Measurements from ENCODE around the gene COPS7A.
A peak's percentile ranks its signal among the peaks of the same experiment; 100 is the strongest.

Gene COPS7A, protein sequence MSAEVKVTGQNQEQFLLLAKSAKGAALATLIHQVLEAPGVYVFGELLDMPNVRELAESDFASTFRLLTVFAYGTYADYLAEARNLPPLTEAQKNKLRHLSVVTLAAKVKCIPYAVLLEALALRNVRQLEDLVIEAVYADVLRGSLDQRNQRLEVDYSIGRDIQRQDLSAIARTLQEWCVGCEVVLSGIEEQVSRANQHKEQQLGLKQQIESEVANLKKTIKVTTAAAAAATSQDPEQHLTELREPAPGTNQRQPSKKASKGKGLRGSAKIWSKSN

DNA sequence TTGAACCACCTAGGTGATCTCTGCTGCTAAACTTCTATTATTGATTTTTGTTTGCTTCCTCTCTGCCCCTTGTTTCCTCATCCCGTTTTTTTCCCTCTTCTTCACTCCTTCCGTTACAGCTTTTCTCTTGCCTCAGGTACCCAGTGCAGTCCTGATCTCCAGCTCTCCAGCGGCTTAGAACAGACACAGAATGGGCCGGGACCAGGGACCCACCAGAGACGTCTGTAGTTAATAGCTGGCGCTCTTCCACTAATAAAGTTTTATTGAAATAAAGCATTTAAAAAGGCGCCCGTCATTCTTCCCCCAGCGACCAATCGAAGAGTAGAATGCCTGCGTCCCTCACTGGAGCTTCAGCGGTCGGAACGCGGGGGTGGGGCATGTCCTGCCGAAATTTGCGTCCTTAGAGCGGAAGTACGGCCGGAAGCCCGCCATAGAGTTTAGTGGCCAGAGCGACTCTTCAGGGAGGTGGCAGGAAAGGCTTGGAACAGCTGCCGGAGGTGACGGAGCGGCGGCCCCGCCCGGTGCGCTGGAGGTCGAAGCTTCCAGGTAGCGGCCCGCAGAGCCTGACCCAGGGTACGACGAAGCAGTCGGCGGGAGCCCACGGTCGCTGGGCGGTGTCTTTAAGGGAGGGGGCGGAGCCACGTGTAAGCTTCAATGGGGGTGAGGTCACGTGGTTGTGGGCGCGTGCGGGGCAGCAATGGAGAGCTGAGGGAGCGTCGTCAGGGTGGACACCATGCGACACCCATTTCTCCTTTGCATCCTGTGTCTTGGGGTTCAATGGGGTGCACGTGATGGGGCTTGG, at the start of gene COPS7A:
TSS of gene COPS7A (plus strand) at position 440 of the 802 bp plus-strand sequence. CDS start 611 bp downstream, outside the sequence.
- peak; percentile 99 for DNase-seq

DNA sequence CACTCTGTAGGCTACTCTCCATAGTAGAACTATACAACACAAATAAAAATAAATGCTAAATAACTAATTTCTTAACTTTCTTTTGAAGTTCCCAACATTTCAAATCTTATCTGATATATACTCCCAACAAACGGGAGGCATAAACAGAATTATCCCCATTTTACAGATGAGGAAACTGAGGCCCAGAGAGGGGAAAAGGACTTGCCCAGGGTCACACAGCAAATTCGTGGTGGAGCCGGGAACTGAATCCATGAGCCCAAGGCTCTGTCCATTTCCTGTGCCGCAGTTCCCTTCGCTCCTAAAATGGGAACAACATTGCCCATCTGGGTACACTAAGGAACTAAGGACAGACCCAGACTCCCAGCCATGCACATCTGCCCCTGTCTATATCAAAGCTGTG, 46.9 kb upstream of the COPS7A start:
- no peak for DNase-seq

GRCh38 chr12:6684609-6685008, 39.2 kb upstream of the COPS7A start:
- peak; percentile 77 for DNase-seq

DNA sequence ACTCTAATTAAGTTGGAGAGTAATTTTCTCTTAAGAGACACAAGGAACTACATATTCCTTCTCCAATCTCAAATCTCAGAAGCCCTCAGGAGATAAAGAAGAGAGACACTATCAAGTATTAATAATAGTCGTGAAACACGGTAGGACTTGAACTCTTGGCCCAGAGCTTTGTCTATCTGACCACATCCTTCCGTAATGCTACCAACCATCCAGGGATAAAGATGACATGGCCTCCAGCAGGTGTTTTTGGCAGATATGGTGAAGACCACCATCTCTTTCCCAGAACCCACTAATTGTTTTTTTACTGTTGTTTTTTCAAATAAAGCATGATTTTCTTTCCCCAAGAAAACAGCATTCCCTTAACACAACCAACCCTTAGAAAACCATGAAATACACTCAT, 38.0 kb upstream of the COPS7A start:
- no peak for DNase-seq

DNA sequence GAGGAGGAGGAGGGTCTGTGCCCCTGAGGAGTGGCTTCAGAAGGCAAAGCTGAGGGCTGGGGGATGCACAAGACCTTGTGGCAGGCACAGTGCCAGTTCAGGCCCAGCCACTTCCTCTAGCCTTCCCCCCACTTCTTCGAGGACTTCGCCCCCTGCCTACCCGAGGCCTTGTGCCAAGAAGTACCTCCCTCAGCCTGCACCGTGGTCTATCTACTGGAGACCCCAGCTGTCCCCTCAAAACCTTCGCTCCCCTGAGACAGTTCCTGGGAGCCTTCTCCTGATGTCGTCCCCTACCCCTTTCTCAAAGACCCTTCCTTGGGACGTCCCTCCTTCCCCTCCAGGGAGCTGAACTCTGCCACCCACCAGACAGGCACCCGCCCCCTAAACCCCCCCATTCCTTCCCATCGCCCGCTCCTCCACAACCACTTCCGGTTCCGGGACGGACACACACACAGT, 35.3 kb upstream of the COPS7A start:
- DNase-seq, result peak; percentile 59

DNA sequence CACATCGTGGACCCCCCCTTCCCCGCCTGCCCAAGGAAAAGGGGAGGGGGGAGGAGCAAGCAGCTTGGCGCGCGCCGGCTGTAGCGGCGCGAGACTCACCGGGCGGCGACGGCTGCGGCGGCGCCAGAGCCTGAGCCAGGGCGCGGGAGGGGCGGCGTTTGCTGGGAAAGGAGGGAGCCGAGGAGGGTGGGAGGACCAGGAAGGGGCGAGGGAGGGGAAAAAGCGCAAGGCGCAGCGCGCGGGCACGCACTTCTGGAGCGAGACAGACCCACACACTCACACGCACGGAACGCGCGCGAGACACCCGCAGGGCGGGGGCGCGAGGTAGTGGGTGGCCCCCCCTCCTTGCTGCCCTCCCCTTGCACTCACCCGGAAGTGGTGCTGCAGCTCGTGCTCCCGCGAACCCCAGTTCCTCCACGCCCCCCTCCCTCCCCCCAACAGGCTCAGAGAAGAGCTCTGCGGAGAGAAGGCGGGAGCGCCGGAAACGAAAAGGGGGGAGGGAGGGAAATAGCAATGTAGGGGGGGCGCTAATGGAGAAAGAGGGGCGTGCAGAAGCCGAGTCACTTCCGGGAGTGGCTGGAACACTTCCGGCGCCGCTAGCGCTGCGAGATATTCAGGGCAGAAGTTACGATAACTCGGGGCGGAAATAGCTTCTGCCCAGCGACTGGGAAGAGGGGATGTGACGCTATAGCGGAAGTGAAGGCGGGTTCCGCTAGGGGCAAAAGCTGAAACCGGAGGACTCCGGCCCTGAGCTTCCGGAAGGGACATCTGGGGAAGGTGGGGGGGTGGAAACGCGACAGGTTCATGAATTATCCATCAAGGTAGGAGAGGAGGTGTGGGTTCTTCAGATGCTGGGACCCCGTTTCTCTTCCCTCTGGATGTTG, 34.6 kb upstream of the COPS7A start, which contains the start of gene ZNF384:
TSS of gene ZNF384 (minus strand) at position 377 of the 884 bp plus-strand sequence. CDS start 9,855 bp downstream, outside the sequence.
- peak; percentile 99 for DNase-seq

GRCh38 chr12:6691473-6691872, 32.4 kb upstream of the COPS7A start:
- no peak for DNase-seq

GRCh38 chr12:6692888-6693287, 31.0 kb upstream of the COPS7A start:
- DNase-seq, result no peak

GRCh38 chr12:6693832-6694355, 30.0 kb upstream of the COPS7A start:
- no peak for DNase-seq

- DNase-seq, result no peak
Observed at GRCh38 chr12:6694701-6695100, 29.1 kb upstream of the COPS7A start.

DNA sequence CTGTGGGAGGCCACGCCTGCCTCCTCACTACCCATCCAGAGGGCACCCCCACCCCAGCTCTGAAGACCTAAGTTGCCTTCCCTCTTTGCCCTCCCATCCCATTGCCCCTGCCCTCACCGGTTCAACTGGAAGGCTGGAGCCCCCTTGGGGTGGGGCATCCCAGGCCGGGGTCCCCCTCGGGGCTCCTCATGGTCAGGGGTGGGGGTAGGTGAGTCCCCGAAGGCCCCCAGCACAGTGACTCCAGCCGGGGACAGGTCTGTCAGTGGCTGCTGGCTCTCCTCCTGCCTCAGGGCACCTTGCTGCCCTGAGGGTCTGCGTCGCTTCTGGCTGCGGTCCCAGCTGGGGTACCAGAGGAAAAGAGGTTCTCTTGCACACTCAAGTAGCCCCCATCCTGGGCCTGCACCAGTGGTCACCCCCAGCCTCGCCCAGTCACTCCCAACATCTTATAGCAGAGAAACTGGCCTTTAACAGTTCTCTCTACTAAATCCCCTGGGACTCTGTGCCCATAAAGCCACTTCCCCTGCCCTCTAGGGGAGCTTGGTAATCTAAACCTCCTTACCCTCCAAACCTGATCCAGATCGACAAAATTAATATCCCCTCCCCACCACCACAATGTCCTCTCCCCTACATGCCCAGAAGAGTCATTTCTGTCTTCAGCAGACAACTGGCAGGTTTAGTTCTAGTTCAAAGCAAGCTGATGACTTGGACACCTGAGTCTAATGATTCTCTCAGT, 28.4 kb upstream of the COPS7A start:
- no peak for DNase-seq

GRCh38 chr12:6696690-6697583, 26.9 kb upstream of the COPS7A start:
- DNase-seq, result no peak

GRCh38 chr12:6697584-6698351, 26.1 kb upstream of the COPS7A start:
- DNase-seq, result peak; percentile 32

DNA sequence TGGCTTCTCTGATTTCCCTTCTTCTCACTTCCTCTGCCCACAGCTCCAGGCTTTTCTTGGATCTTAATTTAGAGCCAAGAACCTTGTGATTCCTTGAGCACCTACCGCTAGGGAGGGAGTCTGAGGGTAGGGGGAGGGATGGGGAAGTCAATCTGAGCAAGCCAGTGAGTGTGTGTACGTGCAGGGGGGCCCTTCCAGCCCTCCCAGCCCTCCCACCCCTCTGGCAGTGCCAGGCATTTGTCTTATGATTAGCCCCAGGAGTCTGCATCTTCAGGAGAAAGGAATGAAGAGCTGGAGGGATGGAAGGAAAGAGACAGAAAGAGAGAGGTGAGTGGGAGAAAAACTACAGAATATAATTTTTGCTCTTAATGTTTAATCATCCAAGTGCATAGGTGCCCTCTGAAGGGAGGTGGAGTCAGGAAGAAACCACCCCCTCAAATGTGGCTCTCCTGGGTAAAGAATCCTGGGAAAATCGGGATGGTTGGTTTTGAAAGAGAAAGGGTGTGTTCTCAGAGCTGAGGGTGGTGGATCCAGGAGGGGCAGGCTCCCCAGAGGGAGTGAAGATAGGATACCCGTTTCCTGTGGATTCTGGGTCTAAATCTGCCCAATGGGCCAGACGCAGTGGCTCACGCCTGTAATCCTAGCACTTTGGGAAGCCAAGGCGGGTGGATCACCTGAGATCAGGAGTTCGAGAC, 25.3 kb upstream of the COPS7A start:
- no peak for DNase-seq

DNA sequence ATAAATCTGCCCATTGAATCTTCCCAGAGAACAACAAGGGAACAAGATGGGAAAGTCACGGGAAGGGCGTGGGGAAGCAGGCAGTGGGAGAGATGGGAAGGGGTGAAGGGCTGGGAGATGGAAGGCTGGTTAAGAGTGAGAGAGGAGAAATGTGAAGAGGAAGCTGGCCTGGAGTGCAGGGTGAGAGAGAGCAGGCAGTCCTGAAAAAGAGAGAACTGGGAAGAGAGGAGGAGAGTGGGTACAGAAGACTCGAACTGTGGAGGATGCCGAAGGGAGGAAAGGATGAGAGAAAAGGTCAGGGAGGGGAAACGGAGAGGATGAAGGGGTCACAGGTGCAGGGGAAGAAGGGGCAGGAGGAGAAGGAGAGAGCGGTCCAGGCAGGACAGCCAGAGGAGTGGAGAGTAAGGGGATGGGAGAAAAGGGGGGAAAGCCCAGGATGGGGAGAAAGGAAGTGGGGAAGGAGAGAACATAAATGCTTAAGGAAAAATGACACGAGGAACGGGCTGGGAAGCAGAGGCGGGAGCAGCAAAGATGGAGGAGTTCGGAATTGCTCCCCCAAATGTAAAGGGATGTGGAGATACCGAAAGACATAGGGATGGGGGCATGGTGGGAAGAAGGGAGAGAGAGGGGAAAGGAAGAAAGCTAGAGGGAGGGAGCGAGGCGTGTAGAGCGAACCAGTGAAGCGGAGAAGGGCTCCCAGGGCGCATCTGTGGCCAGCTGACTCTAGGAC, 24.4 kb upstream of the COPS7A start:
- no peak for DNase-seq

GRCh38 chr12:6699989-6700645, 23.7 kb upstream of the COPS7A start:
- no peak for DNase-seq

DNA sequence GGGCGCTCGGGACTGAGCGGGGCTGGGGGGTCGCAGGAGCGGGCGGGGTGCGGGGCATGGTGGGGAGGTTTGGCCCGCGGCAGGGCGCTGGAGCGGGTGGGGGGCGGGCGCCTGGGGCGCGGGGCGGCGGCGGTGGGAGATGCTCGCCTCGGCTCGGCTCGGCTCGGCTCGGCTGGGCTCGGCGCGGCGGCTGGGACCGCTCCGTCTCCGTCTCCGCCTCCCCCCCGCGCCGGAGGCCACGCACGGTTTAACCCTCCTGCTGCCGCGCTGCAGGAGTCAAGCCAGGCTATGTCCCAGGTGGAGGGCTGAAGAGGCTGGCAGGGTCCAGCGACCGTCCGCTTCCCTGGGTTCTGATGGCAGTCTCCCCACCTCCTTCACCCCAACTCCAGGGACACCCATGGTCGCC, 23.2 kb upstream of the COPS7A start, which contains the start of gene PIANP:
TSS of gene PIANP (minus strand) at position 170 of the 406 bp plus-strand sequence. CDS start 2,754 bp downstream, outside the sequence.
- peak; percentile 38 for DNase-seq
